Suprapubic skin (tissue), 4 donors: Measurements from ENCODE around the gene FTHL17.

ENCODE experiments used
- EP300 ChIP-seq: sonication (generic); formaldehyde crosslinking; IDR thresholded peaks from one replicate; pipeline ENCODE4 v1.6.1; 2017; ENCODE audit warnings: antibody characterized with exemption
- POLR2A ChIP-seq, 2 donors: fragments of 450-650 bp; IDR thresholded peaks; one replicate each; pipeline ENCODE4 v1.6.1; 2017; ENCODE audit warnings: antibody characterized with exemption in 2 of 2, mild to moderate bottlenecking in 2 of 2, moderate library complexity in 2 of 2
- POLR2AphosphoS5 ChIP-seq, 3 donors: sonication (generic); formaldehyde crosslinking; IDR thresholded peaks; one replicate each; pipeline ENCODE4 v1.6.1; 2017; ENCODE audit warnings: antibody characterized with exemption in 3 of 3
- TF ChIP-seq, protein P1 (sequence below), 2 donors: fragments of 200-600 bp in 1 of 2; fragments of 450-650 bp in 1 of 2; sonication (generic) in 1 of 2; IDR thresholded peaks; one replicate each; pipeline ENCODE4 v1.5.1; 2016 to 2019; ENCODE audit warnings: antibody characterized with exemption in 2 of 2, mild to moderate bottlenecking in 1 of 2, moderate library complexity in 1 of 2

DNA sequence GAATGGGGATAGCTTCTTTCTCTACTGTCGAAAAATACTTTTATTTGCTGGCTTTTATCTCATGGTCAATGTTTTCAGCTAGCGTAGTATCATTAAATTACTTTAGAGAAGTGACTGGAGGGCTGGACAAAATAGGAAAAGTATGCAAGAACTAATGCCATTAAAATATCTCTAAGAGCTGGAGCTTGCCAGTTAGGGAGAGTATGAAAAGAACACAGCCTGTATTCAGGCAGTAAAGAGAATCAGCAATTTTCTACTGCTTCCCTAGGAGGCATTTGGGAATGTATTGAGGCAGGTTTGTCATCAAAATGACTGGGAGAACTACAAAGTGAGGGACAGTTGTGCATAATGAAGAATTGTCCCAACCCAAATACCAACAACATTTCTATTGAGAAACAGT, 43.0 kb upstream of the FTHL17 start:
- TF ChIP-seq, protein P1, sequence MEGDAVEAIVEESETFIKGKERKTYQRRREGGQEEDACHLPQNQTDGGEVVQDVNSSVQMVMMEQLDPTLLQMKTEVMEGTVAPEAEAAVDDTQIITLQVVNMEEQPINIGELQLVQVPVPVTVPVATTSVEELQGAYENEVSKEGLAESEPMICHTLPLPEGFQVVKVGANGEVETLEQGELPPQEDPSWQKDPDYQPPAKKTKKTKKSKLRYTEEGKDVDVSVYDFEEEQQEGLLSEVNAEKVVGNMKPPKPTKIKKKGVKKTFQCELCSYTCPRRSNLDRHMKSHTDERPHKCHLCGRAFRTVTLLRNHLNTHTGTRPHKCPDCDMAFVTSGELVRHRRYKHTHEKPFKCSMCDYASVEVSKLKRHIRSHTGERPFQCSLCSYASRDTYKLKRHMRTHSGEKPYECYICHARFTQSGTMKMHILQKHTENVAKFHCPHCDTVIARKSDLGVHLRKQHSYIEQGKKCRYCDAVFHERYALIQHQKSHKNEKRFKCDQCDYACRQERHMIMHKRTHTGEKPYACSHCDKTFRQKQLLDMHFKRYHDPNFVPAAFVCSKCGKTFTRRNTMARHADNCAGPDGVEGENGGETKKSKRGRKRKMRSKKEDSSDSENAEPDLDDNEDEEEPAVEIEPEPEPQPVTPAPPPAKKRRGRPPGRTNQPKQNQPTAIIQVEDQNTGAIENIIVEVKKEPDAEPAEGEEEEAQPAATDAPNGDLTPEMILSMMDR (IDR thresholded peaks at IDR 0.05) = no peak
- TF ChIP-seq POLR2A (IDR thresholded peaks at IDR 0.05) = no peak
- TF ChIP-seq POLR2AphosphoS5 (IDR thresholded peaks at IDR 0.05) = no peak
- TF ChIP-seq EP300 = no peak
